ENCODE results near the gene PPP2R3A.

DNA sequence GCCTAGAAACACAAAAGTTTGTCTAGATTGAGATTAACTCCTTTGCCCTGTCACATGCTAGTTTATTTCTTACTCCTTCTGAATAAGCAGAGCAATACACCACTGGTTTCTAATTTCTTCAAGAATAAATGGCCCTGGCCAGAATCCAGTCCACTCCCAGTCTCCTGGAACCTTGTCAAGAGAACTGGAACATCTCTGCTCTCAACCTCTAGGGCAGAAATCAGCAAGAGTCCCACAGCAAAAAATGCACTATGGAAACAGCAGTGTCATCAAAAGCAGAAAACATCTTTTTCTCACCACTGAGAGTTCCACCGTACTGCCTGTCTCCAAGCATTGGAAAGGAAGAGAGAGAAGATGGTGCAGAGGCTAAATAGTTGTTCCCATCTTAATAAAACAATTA, 35.9 kb upstream of the PPP2R3A start:
- TF ChIP-seq, protein P1, sequence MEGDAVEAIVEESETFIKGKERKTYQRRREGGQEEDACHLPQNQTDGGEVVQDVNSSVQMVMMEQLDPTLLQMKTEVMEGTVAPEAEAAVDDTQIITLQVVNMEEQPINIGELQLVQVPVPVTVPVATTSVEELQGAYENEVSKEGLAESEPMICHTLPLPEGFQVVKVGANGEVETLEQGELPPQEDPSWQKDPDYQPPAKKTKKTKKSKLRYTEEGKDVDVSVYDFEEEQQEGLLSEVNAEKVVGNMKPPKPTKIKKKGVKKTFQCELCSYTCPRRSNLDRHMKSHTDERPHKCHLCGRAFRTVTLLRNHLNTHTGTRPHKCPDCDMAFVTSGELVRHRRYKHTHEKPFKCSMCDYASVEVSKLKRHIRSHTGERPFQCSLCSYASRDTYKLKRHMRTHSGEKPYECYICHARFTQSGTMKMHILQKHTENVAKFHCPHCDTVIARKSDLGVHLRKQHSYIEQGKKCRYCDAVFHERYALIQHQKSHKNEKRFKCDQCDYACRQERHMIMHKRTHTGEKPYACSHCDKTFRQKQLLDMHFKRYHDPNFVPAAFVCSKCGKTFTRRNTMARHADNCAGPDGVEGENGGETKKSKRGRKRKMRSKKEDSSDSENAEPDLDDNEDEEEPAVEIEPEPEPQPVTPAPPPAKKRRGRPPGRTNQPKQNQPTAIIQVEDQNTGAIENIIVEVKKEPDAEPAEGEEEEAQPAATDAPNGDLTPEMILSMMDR (conservative IDR thresholded peaks at IDR 0.05; ENCODE audit: low read length), result no peak
- TF ChIP-seq EZH2phosphoT487 (IDR thresholded peaks at IDR 0.05; ENCODE audit: borderline replicate concordance), result no peak

All from Loucy (cell line).